ENCODE measurements around the gene UPK3BL1.
"Not testable (repeated sequence)": the region's sequence is repeated elsewhere in the genome, so short reads cannot be mapped to it uniquely, and the experiment has no call there.

Gene UPK3BL1

DNA sequence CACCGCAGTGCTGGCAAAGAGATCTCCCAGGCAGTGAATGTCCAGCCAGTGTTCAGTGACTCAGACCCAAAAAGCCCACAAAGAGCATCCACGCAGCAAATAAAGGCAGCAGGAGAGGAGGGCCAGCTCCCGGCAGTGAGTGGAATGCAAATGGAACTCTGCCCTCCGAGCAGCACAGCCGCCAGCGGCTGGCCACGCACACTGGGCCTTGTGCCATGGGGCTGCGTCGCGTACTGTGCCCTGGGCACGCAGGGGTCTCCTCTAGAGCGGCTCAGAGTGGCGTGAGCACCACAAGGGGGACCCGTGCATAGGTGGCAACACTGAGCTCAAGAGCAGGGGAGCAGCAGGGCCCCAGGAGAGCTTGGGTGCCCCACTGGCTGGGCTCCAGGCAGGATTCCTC, 24.9 kb upstream of the UPK3BL1 start:
- DNase-seq (ENCODE audit: low read depth, low spot score); H3K9me3 ChIP-seq (ENCODE audit: control insufficient read depth, insufficient read depth, low read length); H3K27ac ChIP-seq (ENCODE audit: low read length); H3K27me3 ChIP-seq (ENCODE audit: control insufficient read depth, insufficient read depth, low read length); H3K4me1 ChIP-seq (ENCODE audit: control insufficient read depth, insufficient read depth, low read length); H3K4me3 ChIP-seq (ENCODE audit: low read length); H3K36me3 ChIP-seq (ENCODE audit: control insufficient read depth, insufficient read depth, low read length): not testable (repeated sequence)
- WGBS (ENCODE audit: insufficient coverage, insufficient read length), result no CpG with 5 or more reads among the region's 14 CpGs

DNA sequence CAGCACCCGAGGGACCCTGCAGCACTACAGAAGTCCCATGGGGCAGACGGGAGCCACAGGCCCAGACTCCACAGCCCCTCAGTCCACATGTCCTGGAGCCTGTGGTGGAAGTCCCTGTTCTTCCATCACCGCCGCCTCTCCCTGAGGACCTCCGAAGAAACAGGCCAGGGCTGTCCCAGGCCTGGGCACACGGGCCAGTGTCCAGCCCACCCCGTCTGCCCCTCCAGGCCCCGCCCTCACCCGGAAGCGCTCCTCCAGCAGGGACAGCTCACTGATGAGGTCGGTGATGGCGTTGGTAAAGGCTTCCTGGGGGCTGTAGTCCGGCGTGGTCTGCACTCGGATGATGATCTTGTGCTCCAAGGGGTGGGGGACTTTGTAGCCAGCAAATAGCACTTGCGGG, 24.3 kb upstream of the UPK3BL1 start:
- not testable (repeated sequence) for H3K4me1 ChIP-seq (ENCODE audit: control insufficient read depth, insufficient read depth, low read length); H3K27me3 ChIP-seq (ENCODE audit: control insufficient read depth, insufficient read depth, low read length); H3K9me3 ChIP-seq (ENCODE audit: control insufficient read depth, insufficient read depth, low read length); DNase-seq (ENCODE audit: low read depth, low spot score); H3K36me3 ChIP-seq (ENCODE audit: control insufficient read depth, insufficient read depth, low read length); H3K4me3 ChIP-seq (ENCODE audit: low read length); H3K27ac ChIP-seq (ENCODE audit: low read length)
- WGBS (ENCODE audit: insufficient coverage, insufficient read length), result no CpG with 5 or more reads among the region's 16 CpGs

DNA sequence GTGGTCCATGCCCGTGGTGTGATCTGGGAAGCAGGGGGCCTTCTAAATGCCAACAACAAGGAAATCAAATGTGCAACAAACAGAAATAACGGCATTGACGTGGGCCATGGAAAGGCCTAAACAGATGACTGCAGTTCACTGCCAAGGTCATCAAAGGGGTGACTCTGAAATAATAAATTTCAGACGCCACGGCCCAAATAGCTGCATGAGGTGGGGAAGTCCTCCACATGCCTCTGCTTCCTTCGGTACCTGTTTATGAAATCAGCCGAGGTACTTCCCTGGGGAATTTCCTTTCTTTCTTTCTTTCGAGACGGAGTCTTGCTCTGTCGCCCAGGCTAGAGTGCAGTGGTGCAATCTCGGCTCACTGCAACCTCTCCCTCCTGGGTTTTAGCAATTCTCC, 22.2 kb upstream of the UPK3BL1 start:
- not testable (repeated sequence) for H3K4me3 ChIP-seq (ENCODE audit: low read length); H3K36me3 ChIP-seq (ENCODE audit: control insufficient read depth, insufficient read depth, low read length); H3K4me1 ChIP-seq (ENCODE audit: control insufficient read depth, insufficient read depth, low read length); DNase-seq (ENCODE audit: low read depth, low spot score); H3K27ac ChIP-seq (ENCODE audit: low read length); H3K9me3 ChIP-seq (ENCODE audit: control insufficient read depth, insufficient read depth, low read length); H3K27me3 ChIP-seq (ENCODE audit: control insufficient read depth, insufficient read depth, low read length)
- WGBS (ENCODE audit: insufficient coverage, insufficient read length), result no CpG with 5 or more reads among the region's 11 CpGs

DNA sequence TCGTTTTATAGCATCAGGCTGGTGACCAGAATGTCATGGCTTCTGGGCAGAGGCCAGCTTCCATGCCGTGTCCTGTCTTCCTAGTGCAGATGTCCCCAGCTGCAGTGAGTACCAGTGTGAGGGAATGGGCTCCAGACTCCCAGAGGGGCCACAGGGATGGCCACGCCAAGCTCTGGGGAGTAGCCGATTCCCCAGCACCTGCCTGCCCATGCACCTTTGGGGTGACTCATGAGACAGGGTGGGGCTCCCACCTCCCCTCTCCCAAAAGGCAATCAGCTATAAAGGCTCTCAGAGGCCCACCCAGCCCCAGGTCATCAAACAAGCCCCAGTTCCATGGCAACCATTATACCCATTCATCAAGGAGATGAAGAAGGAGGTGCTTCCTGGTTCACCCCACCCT, 7.3 kb upstream of the UPK3BL1 start, which contains the start of gene SPDYE2B:
Gene SPDYE2B (plus strand): TSS at position 396 of the 400 bp plus-strand sequence. CDS start 2,030 bp downstream, outside the sequence.
- not testable (repeated sequence) for H3K27ac ChIP-seq (ENCODE audit: low read length); H3K36me3 ChIP-seq (ENCODE audit: control insufficient read depth, insufficient read depth, low read length); H3K9me3 ChIP-seq (ENCODE audit: control insufficient read depth, insufficient read depth, low read length); H3K27me3 ChIP-seq (ENCODE audit: control insufficient read depth, insufficient read depth, low read length); H3K4me3 ChIP-seq (ENCODE audit: low read length); H3K4me1 ChIP-seq (ENCODE audit: control insufficient read depth, insufficient read depth, low read length); DNase-seq (ENCODE audit: low read depth, low spot score)
- no CpG with 5 or more reads among the region's 4 CpGs for WGBS (ENCODE audit: insufficient coverage, insufficient read length)

GRCh38 chr7:102647813-102648212, 5.2 kb upstream of the UPK3BL1 start:
- H3K9me3 ChIP-seq (ENCODE audit: control insufficient read depth, insufficient read depth, low read length); H3K36me3 ChIP-seq (ENCODE audit: control insufficient read depth, insufficient read depth, low read length); H3K4me1 ChIP-seq (ENCODE audit: control insufficient read depth, insufficient read depth, low read length); H3K27ac ChIP-seq (ENCODE audit: low read length); H3K27me3 ChIP-seq (ENCODE audit: control insufficient read depth, insufficient read depth, low read length); H3K4me3 ChIP-seq (ENCODE audit: low read length); DNase-seq (ENCODE audit: low read depth, low spot score): not testable (repeated sequence)
- no CpG with 5 or more reads among the region's 7 CpGs for WGBS (ENCODE audit: insufficient coverage, insufficient read length)

DNA sequence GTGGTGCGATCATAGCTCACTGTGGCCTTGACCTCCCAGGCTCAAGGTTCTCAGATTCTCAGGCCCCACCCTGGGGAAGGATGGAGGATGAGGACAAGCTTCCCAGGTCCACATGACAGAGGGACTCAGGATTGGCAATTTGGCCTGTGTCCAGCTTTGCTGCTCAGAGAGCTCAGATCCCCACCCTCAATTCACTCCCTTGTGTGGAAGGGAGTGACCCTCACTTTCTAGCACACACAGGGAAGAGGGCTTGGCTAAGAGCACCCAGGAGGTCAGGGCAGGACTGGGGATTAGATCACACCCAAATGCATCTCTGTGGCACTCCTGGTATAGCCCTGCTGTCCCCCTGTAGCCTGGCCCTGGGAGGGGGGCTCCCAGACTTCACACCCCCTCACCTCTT, 813 bp upstream of the UPK3BL1 start:
- not testable (repeated sequence) for H3K27me3 ChIP-seq (ENCODE audit: control insufficient read depth, insufficient read depth, low read length); H3K4me1 ChIP-seq (ENCODE audit: control insufficient read depth, insufficient read depth, low read length); H3K9me3 ChIP-seq (ENCODE audit: control insufficient read depth, insufficient read depth, low read length); H3K36me3 ChIP-seq (ENCODE audit: control insufficient read depth, insufficient read depth, low read length); H3K27ac ChIP-seq (ENCODE audit: low read length); H3K4me3 ChIP-seq (ENCODE audit: low read length); DNase-seq (ENCODE audit: low read depth, low spot score)
- no CpG with 5 or more reads among the region's 1 CpG for WGBS (ENCODE audit: insufficient coverage, insufficient read length)

DNA sequence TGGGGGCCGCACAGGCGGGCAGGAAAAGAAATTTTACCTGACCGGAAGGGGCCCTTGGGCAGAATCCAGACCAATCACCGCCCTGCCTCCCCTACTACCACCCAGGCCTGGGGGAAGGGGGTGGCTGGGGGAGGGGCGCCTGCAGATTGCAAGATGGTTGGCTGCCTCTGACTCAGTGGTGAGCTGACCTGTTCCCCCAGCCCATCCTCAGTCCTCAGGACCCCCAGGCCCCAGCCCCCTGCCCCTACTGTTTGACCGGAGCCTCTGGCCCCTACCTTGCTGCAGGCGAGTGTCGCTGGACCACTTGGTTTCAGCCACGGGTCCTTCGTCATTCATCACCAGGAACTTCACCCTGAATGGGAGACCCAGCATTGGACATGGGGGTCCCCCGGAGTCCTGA, 3.7 kb downstream of the UPK3BL1 start:
- WGBS (ENCODE audit: insufficient coverage, insufficient read length), result no CpG with 5 or more reads among the region's 11 CpGs
- DNase-seq (ENCODE audit: low read depth, low spot score); H3K36me3 ChIP-seq (ENCODE audit: control insufficient read depth, insufficient read depth, low read length); H3K4me1 ChIP-seq (ENCODE audit: control insufficient read depth, insufficient read depth, low read length); H3K9me3 ChIP-seq (ENCODE audit: control insufficient read depth, insufficient read depth, low read length); H3K4me3 ChIP-seq (ENCODE audit: low read length); H3K27me3 ChIP-seq (ENCODE audit: control insufficient read depth, insufficient read depth, low read length); H3K27ac ChIP-seq (ENCODE audit: low read length): not testable (repeated sequence)

DNA sequence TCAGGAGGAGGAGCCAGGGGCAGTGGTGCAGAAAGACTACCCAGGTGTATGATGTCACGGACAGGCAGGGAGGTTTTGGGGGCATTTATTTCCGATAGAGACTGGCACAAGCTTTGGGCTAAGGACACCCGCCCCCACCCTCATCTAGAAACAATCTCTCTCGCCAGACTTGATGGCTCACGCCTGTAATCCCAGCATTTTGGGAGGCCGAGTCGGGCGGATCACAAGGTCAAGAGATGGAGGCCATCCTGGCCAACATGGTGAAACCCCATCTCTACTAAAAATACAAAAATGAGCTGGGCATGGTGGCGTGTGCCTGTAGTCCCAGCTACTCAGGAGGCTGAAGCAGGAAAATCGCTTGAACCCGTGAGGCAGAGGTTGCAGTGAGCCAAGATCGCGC, 5.6 kb downstream of the UPK3BL1 start:
- H3K4me3 ChIP-seq (ENCODE audit: low read length); DNase-seq (ENCODE audit: low read depth, low spot score); H3K36me3 ChIP-seq (ENCODE audit: control insufficient read depth, insufficient read depth, low read length); H3K4me1 ChIP-seq (ENCODE audit: control insufficient read depth, insufficient read depth, low read length); H3K27me3 ChIP-seq (ENCODE audit: control insufficient read depth, insufficient read depth, low read length); H3K27ac ChIP-seq (ENCODE audit: low read length); H3K9me3 ChIP-seq (ENCODE audit: control insufficient read depth, insufficient read depth, low read length): not testable (repeated sequence)
- no CpG with 5 or more reads among the region's 13 CpGs for WGBS (ENCODE audit: insufficient coverage, insufficient read length)

GRCh38 chr7:102635354-102635753, 7.2 kb downstream of the UPK3BL1 start:
- DNase-seq (ENCODE audit: low read depth, low spot score); H3K4me1 ChIP-seq (ENCODE audit: control insufficient read depth, insufficient read depth, low read length); H3K4me3 ChIP-seq (ENCODE audit: low read length); H3K9me3 ChIP-seq (ENCODE audit: control insufficient read depth, insufficient read depth, low read length); H3K27ac ChIP-seq (ENCODE audit: low read length); H3K27me3 ChIP-seq (ENCODE audit: control insufficient read depth, insufficient read depth, low read length); H3K36me3 ChIP-seq (ENCODE audit: control insufficient read depth, insufficient read depth, low read length): not testable (repeated sequence)
- WGBS (ENCODE audit: insufficient coverage, insufficient read length), result no CpG with 5 or more reads among the region's 5 CpGs

GRCh38 chr7:102634299-102634698, 8.3 kb downstream of the UPK3BL1 start:
- not testable (repeated sequence) for DNase-seq (ENCODE audit: low read depth, low spot score); H3K27ac ChIP-seq (ENCODE audit: low read length); H3K27me3 ChIP-seq (ENCODE audit: control insufficient read depth, insufficient read depth, low read length); H3K36me3 ChIP-seq (ENCODE audit: control insufficient read depth, insufficient read depth, low read length); H3K9me3 ChIP-seq (ENCODE audit: control insufficient read depth, insufficient read depth, low read length); H3K4me1 ChIP-seq (ENCODE audit: control insufficient read depth, insufficient read depth, low read length); H3K4me3 ChIP-seq (ENCODE audit: low read length)
- no CpG with 5 or more reads among the region's 6 CpGs for WGBS (ENCODE audit: insufficient coverage, insufficient read length)

DNA sequence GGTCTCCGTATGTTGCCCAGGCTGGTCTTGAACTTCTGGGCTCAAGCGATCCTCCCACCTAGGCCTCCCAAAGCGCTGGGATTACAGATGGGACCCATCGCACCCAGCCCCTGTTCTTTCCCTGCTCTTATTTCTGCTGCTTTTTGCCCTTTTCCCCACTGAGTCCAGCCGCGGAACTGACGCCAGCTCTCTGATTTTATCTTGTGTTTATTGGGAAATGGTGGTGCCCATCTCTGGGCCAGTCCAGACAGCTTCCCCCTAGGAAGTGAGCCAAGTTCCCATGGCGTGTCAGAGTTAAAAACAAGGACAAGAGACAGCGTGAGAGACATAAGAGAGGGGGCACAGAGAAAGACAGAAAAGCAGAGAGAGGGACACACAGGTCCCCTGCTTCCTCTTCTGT, 12.0 kb downstream of the UPK3BL1 start:
- not testable (repeated sequence) for H3K27ac ChIP-seq (ENCODE audit: low read length); DNase-seq (ENCODE audit: low read depth, low spot score); H3K4me1 ChIP-seq (ENCODE audit: control insufficient read depth, insufficient read depth, low read length); H3K4me3 ChIP-seq (ENCODE audit: low read length); H3K27me3 ChIP-seq (ENCODE audit: control insufficient read depth, insufficient read depth, low read length); H3K9me3 ChIP-seq (ENCODE audit: control insufficient read depth, insufficient read depth, low read length); H3K36me3 ChIP-seq (ENCODE audit: control insufficient read depth, insufficient read depth, low read length)
- WGBS (ENCODE audit: insufficient coverage, insufficient read length), result no CpG with 5 or more reads among the region's 9 CpGs

Data from iPS DF 6.9 (cell line).